Activated CD8-positive, alpha-beta T cell treated with anti-CD3 and anti-CD28 coated beads for 36 hours (primary cell): ENCODE measurements around the gene AUTS2. TPM values are rescaled to one million over a fixed set of nuclear protein-coding genes. Genes with fewer than 3 reads are reported as not detected.

Experiments used
- ATAC-seq: fragments of 200-7000 bp; cut with Tn5 transposase; one replicate; pipeline ENCODE4 v1.10.0; 2021; ENCODE audit warnings: mild to moderate bottlenecking, moderate library complexity
- CTCF ChIA-PET: fragments of 350-600 bp; sonication (Branson Sonifier 250); formaldehyde crosslinking; loops from one replicate; lab custom pipeline; 2021; ENCODE audit warnings: antibody characterized with exemption; lab: Charles Lee
- POLR2A ChIA-PET: fragments of 350-600 bp; sonication (Branson Sonifier 250); formaldehyde crosslinking; loops from one replicate; lab custom pipeline; 2021; ENCODE audit warnings: antibody characterized with exemption; lab: Charles Lee
- DNase-seq: peaks from one replicate; pipeline ENCODE4 v3.0.0-alpha.2; 2020
- H3K27ac Mint-ChIP-seq: one replicate; pipeline ENCODE4 v1.8.0; 2021; ENCODE audit warnings: mild to moderate bottlenecking, mixed read lengths
- H3K27me3 Mint-ChIP-seq: one replicate; pipeline ENCODE4 v1.8.0; 2021; ENCODE audit warnings: mixed read lengths
- H3K36me3 Mint-ChIP-seq: one replicate; pipeline ENCODE4 v1.8.0; 2021; ENCODE audit warnings: low read depth, mixed read lengths
- H3K4me1 Mint-ChIP-seq: one replicate; pipeline ENCODE4 v1.8.0; 2021; ENCODE audit warnings: low read depth, mixed read lengths
- H3K4me3 Mint-ChIP-seq: one replicate; pipeline ENCODE4 v1.8.0; 2021; ENCODE audit warnings: mild to moderate bottlenecking, moderate library complexity, mixed read lengths
- H3K9me3 Mint-ChIP-seq: one replicate; pipeline ENCODE4 v1.8.0; 2021; ENCODE audit warnings: mixed read lengths
- intact Hi-C: fragments of 100-400 bp; cut with micrococcal nuclease; formaldehyde crosslinking; loops from one replicate; pipeline ENCODE4 v1.10.0; 2022
- total RNA-seq, 2 experiments: library from RNA; stranded (reverse); gene quantifications; one replicate each; pipeline ENCODE4 v1.2.3, GENCODE V29; 2021
- TF ChIP-seq, protein P1 (sequence below): fragments of 200-600 bp; IDR thresholded peaks from one replicate; pipeline ENCODE4 v1.8.0; 2022; ENCODE audit warnings: antibody characterized with exemption, mild to moderate bottlenecking

AUTS2 gene
- total RNA-seq, 2 experiments from 2014 or later: 3.1 to 3.3 TPM

DNA sequence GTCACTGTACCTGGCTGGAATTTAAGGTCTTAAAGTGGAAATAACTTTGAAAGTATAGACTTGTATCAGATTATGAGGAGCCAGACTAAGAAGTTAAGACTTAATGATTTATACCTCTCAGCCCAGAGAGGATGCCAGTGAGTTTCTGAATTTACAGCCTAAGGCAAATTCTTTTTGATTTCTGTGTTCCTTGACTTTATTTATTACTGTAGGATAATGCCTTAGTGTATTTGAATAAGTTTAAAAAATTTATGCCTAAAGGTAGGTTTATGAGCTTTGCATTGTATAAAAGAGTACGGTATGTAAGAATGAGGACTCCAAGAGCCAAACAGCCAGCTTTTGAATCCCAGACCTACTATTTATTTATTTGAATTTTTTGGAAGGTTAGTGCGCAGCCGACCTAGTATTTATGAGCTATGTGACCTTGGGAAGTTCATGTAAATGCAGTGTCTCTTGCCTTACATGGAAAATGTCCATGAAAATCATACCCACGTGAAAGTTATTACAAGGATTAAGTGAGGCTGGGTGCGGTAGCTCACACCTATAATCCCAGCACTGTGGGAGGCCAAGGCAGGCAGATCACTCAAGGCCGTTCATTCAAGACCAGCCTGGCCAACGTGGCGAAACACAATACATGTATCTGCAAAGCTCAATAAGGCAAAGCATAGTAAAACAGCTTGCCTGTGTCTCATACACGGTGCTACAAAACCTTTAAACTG, 174.6 kb downstream of the AUTS2 start:
- Mint-ChIP-seq H3K27ac (no peak overlapping the region), H3K27me3 (no peaks in the 10 kb centered on the region), H3K36me3 (no peaks in the 10 kb centered on the region), H3K4me3 (no peak overlapping the region), H3K4me1 (no peaks in the 10 kb centered on the region), H3K9me3 (no peaks in the 10 kb centered on the region)
- DNase-seq (no peak), ATAC-seq (no peak)
- TF ChIP-seq, protein P1, sequence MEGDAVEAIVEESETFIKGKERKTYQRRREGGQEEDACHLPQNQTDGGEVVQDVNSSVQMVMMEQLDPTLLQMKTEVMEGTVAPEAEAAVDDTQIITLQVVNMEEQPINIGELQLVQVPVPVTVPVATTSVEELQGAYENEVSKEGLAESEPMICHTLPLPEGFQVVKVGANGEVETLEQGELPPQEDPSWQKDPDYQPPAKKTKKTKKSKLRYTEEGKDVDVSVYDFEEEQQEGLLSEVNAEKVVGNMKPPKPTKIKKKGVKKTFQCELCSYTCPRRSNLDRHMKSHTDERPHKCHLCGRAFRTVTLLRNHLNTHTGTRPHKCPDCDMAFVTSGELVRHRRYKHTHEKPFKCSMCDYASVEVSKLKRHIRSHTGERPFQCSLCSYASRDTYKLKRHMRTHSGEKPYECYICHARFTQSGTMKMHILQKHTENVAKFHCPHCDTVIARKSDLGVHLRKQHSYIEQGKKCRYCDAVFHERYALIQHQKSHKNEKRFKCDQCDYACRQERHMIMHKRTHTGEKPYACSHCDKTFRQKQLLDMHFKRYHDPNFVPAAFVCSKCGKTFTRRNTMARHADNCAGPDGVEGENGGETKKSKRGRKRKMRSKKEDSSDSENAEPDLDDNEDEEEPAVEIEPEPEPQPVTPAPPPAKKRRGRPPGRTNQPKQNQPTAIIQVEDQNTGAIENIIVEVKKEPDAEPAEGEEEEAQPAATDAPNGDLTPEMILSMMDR: no peak
- POLR2A ChIA-PET: no interaction called here
- intact Hi-C loops: no loop called here
- CTCF ChIA-PET: no interaction called here

DNA sequence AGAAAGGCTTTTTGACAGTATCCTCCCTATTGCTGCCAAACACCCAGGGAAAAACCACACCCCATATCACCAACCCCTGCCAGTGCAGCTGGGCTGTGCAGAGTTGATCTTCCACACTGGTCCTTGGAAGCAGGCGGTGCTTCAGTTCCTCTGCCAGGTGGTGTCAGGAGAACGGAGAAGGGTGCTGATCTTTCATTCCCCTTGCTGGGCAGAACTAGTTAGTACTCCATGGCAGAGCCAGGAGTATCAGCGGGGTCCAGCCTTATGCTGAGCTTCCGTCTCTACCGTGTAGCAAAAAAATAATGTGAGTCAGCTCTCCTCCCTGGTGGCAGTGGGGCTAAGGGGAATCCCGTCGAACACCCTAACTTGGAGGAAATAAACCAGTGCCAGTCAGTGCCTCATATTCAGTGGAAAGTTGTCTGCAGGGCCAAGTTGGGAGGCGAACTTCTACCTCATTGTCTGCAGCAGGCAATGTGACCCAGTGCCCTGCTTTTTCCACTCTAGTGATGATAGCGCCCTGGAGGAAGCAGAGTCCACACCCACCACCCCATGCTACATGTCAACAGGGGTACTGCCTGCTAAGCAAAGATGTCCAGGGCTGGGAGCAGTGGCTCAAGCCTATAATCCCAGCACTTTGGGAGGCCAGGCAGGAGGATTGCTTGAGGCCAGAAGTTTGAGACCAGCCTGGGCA, 175.4 kb downstream of the AUTS2 start:
- Mint-ChIP-seq H3K27me3 (no peaks in the 10 kb centered on the region), H3K4me1 (no peaks in the 10 kb centered on the region), H3K4me3 (no peak overlapping the region), H3K36me3 (no peaks in the 10 kb centered on the region), H3K9me3 (no peaks in the 10 kb centered on the region), H3K27ac (no peak overlapping the region)
- CTCF ChIA-PET: no interaction called here
- POLR2A ChIA-PET: no interaction called here
- TF ChIP-seq, protein P1: no peak
- DNase-seq (no peak), ATAC-seq (no peak)
- intact Hi-C loops: no loop called here

DNA sequence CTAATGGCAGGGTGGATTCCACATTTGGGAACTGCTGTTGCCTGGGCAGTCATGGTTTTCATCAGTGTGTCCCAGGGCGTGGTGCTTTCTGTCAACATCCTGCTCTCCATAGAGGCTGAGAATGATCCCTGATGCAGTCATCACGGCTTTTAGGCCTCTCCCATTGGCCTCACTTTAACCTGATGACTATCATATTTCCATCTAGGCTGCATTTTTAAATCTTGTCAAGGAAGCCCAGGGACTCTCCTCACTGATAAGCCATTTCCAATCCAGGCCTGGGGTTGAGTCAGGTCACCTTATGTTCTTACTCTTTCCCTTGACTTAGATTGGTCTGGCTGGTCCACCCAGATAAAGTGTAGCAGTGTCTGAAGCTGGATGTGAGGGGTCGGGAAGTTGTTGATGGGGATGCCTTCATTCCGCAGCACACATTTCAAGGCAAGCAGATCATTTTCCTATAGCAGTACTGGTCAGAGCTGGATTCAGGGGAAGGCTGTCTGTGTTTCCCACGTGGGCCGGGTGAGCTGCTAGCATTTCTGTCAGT, 177.0 kb downstream of the AUTS2 start:
- H3K4me3 Mint-ChIP-seq: no peak overlapping the region
- ATAC-seq (no peak), DNase-seq (no peak)
- H3K27ac Mint-ChIP-seq: no peak overlapping the region
- TF ChIP-seq, protein P1: no peak
- ChIA-PET CTCF (no interaction called here), POLR2A (no interaction called here)
- intact Hi-C loops: no loop called here
- H3K36me3 Mint-ChIP-seq: no peaks in the 10 kb centered on the region
- H3K9me3 Mint-ChIP-seq: no peaks in the 10 kb centered on the region
- no peaks in the 10 kb centered on the region for H3K27me3 Mint-ChIP-seq
- H3K4me1 Mint-ChIP-seq: no peaks in the 10 kb centered on the region

DNA sequence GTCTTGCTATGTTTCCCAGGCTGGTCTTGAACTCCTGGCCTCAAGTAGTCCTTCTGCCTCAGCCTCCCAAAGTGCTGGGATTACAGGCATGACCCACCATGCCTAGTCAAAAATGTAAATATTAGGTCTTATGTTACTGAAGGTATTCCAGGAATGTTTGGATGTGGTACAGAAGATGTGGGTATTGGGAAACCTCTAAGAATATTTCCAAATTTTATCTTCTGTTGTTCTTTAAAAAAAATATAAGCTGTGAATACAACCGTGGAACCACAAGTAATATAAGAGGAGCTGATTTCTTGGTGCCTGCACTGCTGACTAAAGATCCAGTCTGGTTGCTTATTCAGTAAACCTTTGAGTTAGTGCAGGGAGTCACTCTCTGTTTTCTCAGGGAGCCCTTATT, 178.3 kb downstream of the AUTS2 start:
- Mint-ChIP-seq H3K4me1 (no peaks in the 10 kb centered on the region), H3K36me3 (no peaks in the 10 kb centered on the region), H3K4me3 (no peak overlapping the region), H3K9me3 (no peaks in the 10 kb centered on the region), H3K27me3 (no peaks in the 10 kb centered on the region), H3K27ac (no peak overlapping the region)
- ChIA-PET CTCF (no interaction called here), POLR2A (interaction anchor here (1.1 kb wide), 1 partner anchor 13 kb away, joined by 3 read pairs; no protein-coding TSS in a partner anchor)
- TF ChIP-seq, protein P1: no peak
- DNase-seq (no peak), ATAC-seq (no peak)
- intact Hi-C loops: no loop called here

DNA sequence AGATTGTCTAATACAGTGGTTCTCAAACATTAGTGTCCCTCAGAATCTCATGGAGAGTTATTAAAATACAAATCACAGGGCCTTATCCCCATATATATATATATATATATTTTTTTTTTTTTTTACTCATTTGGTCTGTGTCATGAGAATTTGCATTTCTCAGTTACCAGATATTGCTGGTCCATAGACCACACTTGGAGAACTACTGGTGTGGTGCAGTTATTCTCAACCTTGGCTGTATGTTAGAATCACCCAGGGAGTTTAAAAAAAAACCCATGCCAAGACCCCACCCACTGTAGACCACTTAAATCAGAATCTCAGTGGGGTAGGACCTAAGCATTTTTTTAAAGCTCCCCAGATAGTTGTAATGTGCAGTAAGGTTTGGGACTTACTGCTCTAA, 179.9 kb downstream of the AUTS2 start:
- intact Hi-C loops: no loop called here
- POLR2A ChIA-PET: interaction anchor here (0.5 kb wide), 1 partner anchor 117 kb away, joined by 3 read pairs; no protein-coding TSS in a partner anchor
- H3K4me1 Mint-ChIP-seq: no peaks in the 10 kb centered on the region
- no peaks in the 10 kb centered on the region for H3K36me3 Mint-ChIP-seq
- ATAC-seq (no peak), DNase-seq (no peak)
- CTCF ChIA-PET: no interaction called here
- no peaks in the 10 kb centered on the region for H3K9me3 Mint-ChIP-seq
- TF ChIP-seq, protein P1: no peak
- H3K27me3 Mint-ChIP-seq: no peaks in the 10 kb centered on the region
- H3K4me3 Mint-ChIP-seq: no peak overlapping the region
- H3K27ac Mint-ChIP-seq: no peak overlapping the region
